HG02610 (cell line): Measurements from ENCODE around the gene TMEM11.

Experiments used
- ATAC-seq: cut with Tn5 transposase; IDR thresholded peaks from one replicate; pipeline ENCODE4 v1.9.1; 2021; ENCODE audit warnings: mild to moderate bottlenecking, moderate library complexity; ENCODE audit not compliant: unreplicated experiment

The TMEM11 gene

GRCh38 chr17:21186399-21187187, 27.4 kb downstream of the TMEM11 start:
- ATAC-seq, result no peak

- no peak for ATAC-seq
Measured at GRCh38 chr17:21185061-21185460, 28.9 kb downstream of the TMEM11 start.

GRCh38 chr17:21184570-21184969, 29.4 kb downstream of the TMEM11 start:
- ATAC-seq, result no peak

GRCh38 chr17:21183468-21183867, 30.5 kb downstream of the TMEM11 start:
- ATAC-seq, result no peak

- ATAC-seq, result no peak
Measured at GRCh38 chr17:21177854-21178600, 35.9 kb downstream of the TMEM11 start.

GRCh38 chr17:21177401-21177800, 36.6 kb downstream of the TMEM11 start:
- ATAC-seq, result no peak

- ATAC-seq, result no peak
Measured at GRCh38 chr17:21176773-21177395, 37.1 kb downstream of the TMEM11 start.

GRCh38 chr17:21174713-21175112, 39.2 kb downstream of the TMEM11 start:
- no peak for ATAC-seq

GRCh38 chr17:21174186-21174585, 39.8 kb downstream of the TMEM11 start:
- no peak for ATAC-seq

GRCh38 chr17:21173543-21173942, 40.4 kb downstream of the TMEM11 start:
- no peak for ATAC-seq

- ATAC-seq, result no peak
Measured at GRCh38 chr17:21172846-21173245, 41.1 kb downstream of the TMEM11 start.

- no peak for ATAC-seq
Measured at GRCh38 chr17:21171970-21172510, 41.9 kb downstream of the TMEM11 start.

GRCh38 chr17:21171309-21171922, 42.5 kb downstream of the TMEM11 start:
- ATAC-seq, result peak; percentile 84

GRCh38 chr17:21170809-21171208, 43.2 kb downstream of the TMEM11 start:
- no peak for ATAC-seq

- no peak for ATAC-seq
Measured at GRCh38 chr17:21169496-21169895, 44.5 kb downstream of the TMEM11 start.

- ATAC-seq, result no peak
Measured at GRCh38 chr17:21168555-21168865, 45.5 kb downstream of the TMEM11 start.

GRCh38 chr17:21167303-21167702, 46.7 kb downstream of the TMEM11 start:
- ATAC-seq, result no peak

- ATAC-seq, result no peak
Measured at GRCh38 chr17:21166595-21167210, 47.3 kb downstream of the TMEM11 start.

- no peak for ATAC-seq
Measured at GRCh38 chr17:21165922-21166594, 47.9 kb downstream of the TMEM11 start.

- ATAC-seq, result no peak
Measured at GRCh38 chr17:21164620-21165019, 49.3 kb downstream of the TMEM11 start.
